Keratinocyte (primary cell): ENCODE data around the gene ABLIM2. TPM values are rescaled to one million over a fixed set of nuclear protein-coding genes. Genes with fewer than 3 reads are reported as not detected.

ENCODE experiments used
- DNase-seq: peaks from one replicate; pipeline ENCODE4 v3.0.0-alpha.2; 2011; ENCODE audit warnings: low read depth, missing footprints, low spot score
- FAIRE-seq: peaks from 2 replicates; lab custom pipeline; 2011; peaks lifted over from hg19 to GRCh38; lab: Jason Lieb, UNC
- H2AFZ ChIP-seq: 2 replicates; pipeline ENCODE4 v1.6.0; 2012; ENCODE audit warnings: low read length, control low read depth, inconsistent platforms; ENCODE audit not compliant: control insufficient read depth
- H3K27ac ChIP-seq: 2 replicates; pipeline ENCODE4 v1.5.1; 2011; ENCODE audit warnings: low read length; ENCODE audit not compliant: control insufficient read depth, insufficient read depth
- H3K27me3 ChIP-seq: 3 replicates; pipeline ENCODE4 v1.6.0; 2011; ENCODE audit warnings: low read length; ENCODE audit not compliant: control insufficient read depth, insufficient read depth; ENCODE audit errors: extremely low read depth
- H3K36me3 ChIP-seq, 2 experiments: 2 replicates in 1 of 2; 3 replicates in 1 of 2; pipeline ENCODE4 v1.5.1; 2011; ENCODE audit warnings: low read length in 2 of 2, mild to moderate bottlenecking in 1 of 2; ENCODE audit not compliant: control insufficient read depth in 2 of 2, insufficient read depth in 2 of 2; ENCODE audit errors: extremely low read depth in 1 of 2
- H3K4me1 ChIP-seq: 3 replicates; pipeline ENCODE4 v1.5.1; 2011; ENCODE audit warnings: low read length; ENCODE audit not compliant: control insufficient read depth, insufficient read depth; ENCODE audit errors: extremely low read depth
- H3K4me2 ChIP-seq: 3 replicates; pipeline ENCODE4 v1.6.0; 2011; ENCODE audit warnings: low read depth, low read length; ENCODE audit not compliant: control insufficient read depth, insufficient read depth; ENCODE audit errors: extremely low read depth
- H3K4me3 ChIP-seq, 3 experiments: fragments of 200-600 bp in 1 of 3; sonication (generic) in 1 of 3; 2 replicates in 2 of 3; 3 replicates in 1 of 3; pipeline ENCODE4 v1.5.1; 2011 to 2016; ENCODE audit warnings: low read length in 3 of 3, mild to moderate bottlenecking in 3 of 3, control low read depth in 2 of 3, inconsistent platforms in 1 of 3, low read depth in 1 of 3, mixed read lengths in 1 of 3, mixed run types in 1 of 3, moderate library complexity in 1 of 3; ENCODE audit not compliant: control insufficient read depth in 2 of 3, insufficient read depth in 2 of 3; ENCODE audit errors: extremely low read depth in 1 of 3
- H3K79me2 ChIP-seq: 2 replicates; pipeline ENCODE4 v1.6.0; 2012; ENCODE audit warnings: low read length; ENCODE audit not compliant: control insufficient read depth, insufficient read depth
- H3K9ac ChIP-seq: 3 replicates; pipeline ENCODE4 v1.6.0; 2011; ENCODE audit warnings: low read length; ENCODE audit not compliant: control insufficient read depth, insufficient read depth; ENCODE audit errors: extremely low read depth
- H3K9me1 ChIP-seq: 3 replicates; pipeline ENCODE4 v1.6.0; 2011; ENCODE audit warnings: low read length; ENCODE audit not compliant: control insufficient read depth, insufficient read depth; ENCODE audit errors: extremely low read depth
- H3K9me3 ChIP-seq: 2 replicates; pipeline ENCODE4 v1.5.1; 2012; ENCODE audit warnings: low read depth, low read length; ENCODE audit not compliant: control insufficient read depth
- H4K20me1 ChIP-seq: 3 replicates; pipeline ENCODE4 v1.6.0; 2011; ENCODE audit warnings: low read length; ENCODE audit not compliant: control insufficient read depth, insufficient read depth; ENCODE audit errors: extremely low read depth
- EZH2 ChIP-seq: IDR thresholded peaks from one replicate; pipeline ENCODE4 v1.6.1; 2012; ENCODE audit warnings: inconsistent platforms, mild to moderate bottlenecking, low read length, moderate library complexity
- dilution Hi-C: fragments of 300-500 bp; cut with MboI; formaldehyde crosslinking; loops from one replicate; pipeline ENCODE4 v1.7.0; 2020; ENCODE audit warnings: low sequenced_read_pairs; ENCODE audit not compliant: extremely low pct_ligation_motif_present
- polyA plus RNA-seq, 5 experiments: library from polyadenylated mRNA; depleted of rRNA in 3 of 5; stranded (reverse) in 3 of 5; stranded (forward) in 1 of 5; unstranded in 1 of 5; fragments of >200 nt; gene quantifications; 1 replicate in 1 of 5; 2 replicates in 3 of 5; 3 replicates in 1 of 5; pipeline versions ENCODE4 v1.2.1 to v1.2.3, GENCODE V29; 2011 to 2012; ENCODE audit warnings: missing spikeins in 2 of 5, low read depth in 1 of 5, low replicate concordance in 1 of 5
- TF ChIP-seq, protein P1 (sequence below), 3 experiments: IDR thresholded peaks in 1 of 3; conservative IDR thresholded peaks in 1 of 3; optimal IDR thresholded peaks in 1 of 3; 2 replicates in 2 of 3; 3 replicates in 1 of 3; pipeline versions ENCODE3 to v1.5.1; 2011; ENCODE audit warnings: low read length in 3 of 3, mild to moderate bottlenecking in 3 of 3, moderate library complexity in 2 of 3, control low read depth in 1 of 3, inconsistent platforms in 1 of 3; ENCODE audit not compliant: insufficient read depth in 2 of 3; ENCODE audit errors: extremely low read depth in 1 of 3

Gene ABLIM2
- polyA plus RNA-seq, 1 donor (not counting 4 experiments of a cell fraction or from before 2014, with no cell fraction given) = 0.94 TPM

DNA sequence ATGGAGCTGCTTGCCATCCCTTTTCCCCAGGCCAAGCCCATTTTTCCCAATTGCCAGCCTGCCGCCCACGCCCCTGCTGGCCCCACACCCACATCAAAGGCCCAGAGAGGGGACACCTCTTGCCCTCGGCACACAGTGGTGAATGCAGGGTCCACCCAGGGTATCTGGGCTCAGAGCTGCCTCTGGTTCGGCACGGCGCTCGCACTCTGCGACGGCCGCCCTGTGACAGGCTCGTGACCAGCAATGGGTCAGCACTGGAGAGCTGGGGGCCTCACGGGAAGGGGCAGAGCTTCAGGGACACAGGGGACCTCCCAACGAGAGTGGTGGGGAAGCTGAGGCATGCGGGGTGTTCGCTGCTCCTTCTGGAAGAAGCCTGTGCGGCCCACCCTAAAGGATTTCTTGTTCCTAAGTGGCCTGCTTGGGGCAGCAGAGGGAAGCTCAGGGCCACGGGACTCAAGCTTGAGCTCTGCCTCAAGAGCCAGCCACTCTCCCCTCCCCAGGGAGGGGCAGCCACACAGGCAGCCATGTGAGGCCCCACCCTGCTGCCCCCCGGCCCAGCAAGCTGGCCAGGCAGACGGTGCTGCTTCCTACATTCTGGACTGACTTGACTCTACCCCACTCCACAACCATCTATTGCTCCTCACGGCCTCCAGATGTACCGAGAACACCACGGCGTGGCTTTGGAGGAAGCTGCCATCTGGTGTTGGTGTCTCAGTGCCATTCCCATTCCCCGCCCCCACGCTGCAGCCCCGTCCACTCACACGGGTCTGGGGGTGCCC lies 73.7 kb downstream of the ABLIM2 start:
- Histone ChIP-seq H3K4me2 (no peak overlapping the region), H3K9ac (no peak overlapping the region), H3K27me3 (peaks cover 20% of the 10 kb centered on the region), H3K4me1 (peaks cover 4% of the 10 kb centered on the region), H3K4me3 (no peak overlapping the region), H3K9me1 (no peaks in the 10 kb centered on the region), H4K20me1 (no peaks in the 10 kb centered on the region), H2AFZ (no peak overlapping the region), H3K27ac (no peak overlapping the region), H3K36me3 (no peaks in the 10 kb centered on the region), H3K9me3 (no peaks in the 10 kb centered on the region), H3K79me2 (no peaks in the 10 kb centered on the region)
- DNase-seq = no peak
- no peak for FAIRE-seq
- dilution Hi-C loops = no loop called here
- TF ChIP-seq, protein P1, sequence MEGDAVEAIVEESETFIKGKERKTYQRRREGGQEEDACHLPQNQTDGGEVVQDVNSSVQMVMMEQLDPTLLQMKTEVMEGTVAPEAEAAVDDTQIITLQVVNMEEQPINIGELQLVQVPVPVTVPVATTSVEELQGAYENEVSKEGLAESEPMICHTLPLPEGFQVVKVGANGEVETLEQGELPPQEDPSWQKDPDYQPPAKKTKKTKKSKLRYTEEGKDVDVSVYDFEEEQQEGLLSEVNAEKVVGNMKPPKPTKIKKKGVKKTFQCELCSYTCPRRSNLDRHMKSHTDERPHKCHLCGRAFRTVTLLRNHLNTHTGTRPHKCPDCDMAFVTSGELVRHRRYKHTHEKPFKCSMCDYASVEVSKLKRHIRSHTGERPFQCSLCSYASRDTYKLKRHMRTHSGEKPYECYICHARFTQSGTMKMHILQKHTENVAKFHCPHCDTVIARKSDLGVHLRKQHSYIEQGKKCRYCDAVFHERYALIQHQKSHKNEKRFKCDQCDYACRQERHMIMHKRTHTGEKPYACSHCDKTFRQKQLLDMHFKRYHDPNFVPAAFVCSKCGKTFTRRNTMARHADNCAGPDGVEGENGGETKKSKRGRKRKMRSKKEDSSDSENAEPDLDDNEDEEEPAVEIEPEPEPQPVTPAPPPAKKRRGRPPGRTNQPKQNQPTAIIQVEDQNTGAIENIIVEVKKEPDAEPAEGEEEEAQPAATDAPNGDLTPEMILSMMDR (optimal IDR thresholded peaks at IDR 0.05 in 1 of 3, IDR thresholded peaks at IDR 0.05 in 1 of 3, conservative IDR thresholded peaks at IDR 0.05 in 1 of 3; ENCODE audit: extremely low read depth in 1 of 3, insufficient read depth in 2 of 3, low read length in 3 of 3) = no peak
- no peak for TF ChIP-seq EZH2

DNA sequence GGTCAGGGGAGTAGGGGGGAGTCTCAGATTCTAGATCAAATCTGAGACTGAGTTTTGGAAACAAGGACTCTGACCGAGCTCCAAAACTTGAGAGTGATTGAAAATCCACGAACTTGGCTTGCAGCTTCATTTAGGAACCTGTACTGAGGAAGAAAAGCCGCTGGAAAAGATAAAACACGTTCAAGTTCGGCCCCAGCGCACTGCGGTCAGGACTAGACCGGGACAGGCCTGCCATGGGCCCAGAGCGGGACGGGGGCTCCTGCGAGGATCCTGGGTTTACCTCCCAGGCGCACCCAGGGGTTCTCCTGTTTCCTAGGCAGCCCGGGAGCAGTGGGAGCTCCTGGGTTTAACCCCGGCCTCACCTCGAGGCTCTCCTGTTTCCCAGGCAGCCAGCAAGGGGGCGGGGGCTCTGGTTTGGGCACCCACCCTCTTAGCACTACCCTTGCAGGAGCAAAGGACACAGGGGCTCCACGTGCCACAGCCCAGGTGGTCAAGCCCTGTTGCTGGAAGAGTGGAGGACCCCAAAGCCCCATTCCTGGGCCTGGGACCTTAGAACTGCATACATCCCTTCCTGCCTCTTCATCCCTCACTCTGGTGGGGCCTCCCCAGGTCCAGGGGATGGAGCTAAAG lies 74.5 kb downstream of the ABLIM2 start:
- no peaks in the 10 kb centered on the region for H4K20me1 ChIP-seq
- dilution Hi-C loops = no loop called here

More for the DNA sequence above, 74.5 kb downstream of the ABLIM2 start:
- FAIRE-seq (no peak), DNase-seq (no peak)
- H2AFZ ChIP-seq = no peak overlapping the region
- H3K9me1 ChIP-seq = no peaks in the 10 kb centered on the region
- H3K9me3 ChIP-seq = no peaks in the 10 kb centered on the region
- no peak overlapping the region for H3K4me2 ChIP-seq
- no peak overlapping the region for H3K27ac ChIP-seq
- TF ChIP-seq EZH2 = no peak
- TF ChIP-seq, protein P1 (optimal IDR thresholded peaks at IDR 0.05 in 1 of 3, IDR thresholded peaks at IDR 0.05 in 1 of 3, conservative IDR thresholded peaks at IDR 0.05 in 1 of 3; ENCODE audit: extremely low read depth in 1 of 3, insufficient read depth in 2 of 3, low read length in 3 of 3) = no peak
- no peak overlapping the region for H3K4me3 ChIP-seq
- no peak overlapping the region for H3K9ac ChIP-seq
- no peaks in the 10 kb centered on the region for H3K36me3 ChIP-seq
- H3K79me2 ChIP-seq = no peaks in the 10 kb centered on the region
- peaks cover 24% of the 10 kb centered on the region for H3K27me3 ChIP-seq
- H3K4me1 ChIP-seq = no peaks in the 10 kb centered on the region
